TTC549 (cell line): ENCODE data around the gene PHF2.

Experiments used
- FAIRE-seq: peaks from 2 replicates; lab custom pipeline; 2012; peaks lifted over from hg19 to GRCh38; lab: Jason Lieb, UNC

The PHF2 gene

GRCh38 chr9:93568169-93568568 lies 8.2 kb upstream of the PHF2 start:
- no peak for FAIRE-seq

GRCh38 chr9:93569621-93570174 lies 6.7 kb upstream of the PHF2 start:
- FAIRE-seq, result no peak

- FAIRE-seq, result no peak
Measured at GRCh38 chr9:93572221-93572620, 4.2 kb upstream of the PHF2 start.

- no peak for FAIRE-seq
Measured at GRCh38 chr9:93572636-93573515, 3.5 kb upstream of the PHF2 start.

- no peak for FAIRE-seq
Measured at GRCh38 chr9:93573516-93573828, 2.9 kb upstream of the PHF2 start.

- FAIRE-seq, result no peak
Measured at GRCh38 chr9:93574091-93574899, 2.1 kb upstream of the PHF2 start.

- FAIRE-seq, result no peak
Measured at GRCh38 chr9:93574900-93575795, 1.2 kb upstream of the PHF2 start.

GRCh38 chr9:93575796-93576257 lies 557 bp upstream of the PHF2 start:
- FAIRE-seq, result no peak

- FAIRE-seq, result no peak
Measured at GRCh38 chr9:93577078-93577974, 942 bp downstream of the PHF2 start.

- FAIRE-seq, result no peak
Measured at GRCh38 chr9:93577975-93578682, 1.7 kb downstream of the PHF2 start.

- no peak for FAIRE-seq
Measured at GRCh38 chr9:93578844-93579243, 2.5 kb downstream of the PHF2 start.

- no peak for FAIRE-seq
Measured at GRCh38 chr9:93579711-93580516, 3.5 kb downstream of the PHF2 start.

- no peak for FAIRE-seq
Measured at GRCh38 chr9:93580654-93581380, 4.4 kb downstream of the PHF2 start.

- no peak for FAIRE-seq
Measured at GRCh38 chr9:93582115-93582514, 5.7 kb downstream of the PHF2 start.

GRCh38 chr9:93582550-93582949 lies 6.2 kb downstream of the PHF2 start:
- no peak for FAIRE-seq

GRCh38 chr9:93585259-93585658 lies 8.9 kb downstream of the PHF2 start:
- no peak for FAIRE-seq

- FAIRE-seq, result no peak
Measured at GRCh38 chr9:93585695-93586094, 9.3 kb downstream of the PHF2 start.

GRCh38 chr9:93586290-93587057 lies 10.1 kb downstream of the PHF2 start:
- no peak for FAIRE-seq
